GM18868 (cell line): Measurements from ENCODE around the gene NDUFAF2.

ENCODE experiments used
- ATAC-seq: cut with Tn5 transposase; IDR thresholded peaks from one replicate; pipeline ENCODE4 v1.9.1; 2021; ENCODE audit warnings: mild to moderate bottlenecking, moderate library complexity; ENCODE audit not compliant: unreplicated experiment

Gene NDUFAF2

DNA sequence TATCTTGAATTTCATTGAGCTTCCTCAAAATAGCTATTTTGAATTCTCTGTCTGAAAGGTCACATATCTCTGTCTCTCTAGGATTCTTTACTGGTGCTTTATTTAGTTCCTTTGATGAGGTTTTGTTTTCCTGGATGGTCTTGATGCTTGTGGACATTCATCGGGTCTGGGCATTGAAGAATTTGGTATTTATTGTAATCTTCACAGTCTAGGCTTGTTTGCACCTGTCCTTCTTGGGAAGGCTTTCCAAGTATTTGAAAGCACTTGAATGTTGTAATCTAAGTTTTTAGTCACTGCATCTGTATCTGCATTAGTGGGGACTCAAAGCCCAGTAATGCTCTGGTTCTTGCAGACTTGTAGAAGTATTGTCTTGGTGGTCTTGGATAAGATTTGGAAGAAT is 169.4 kb downstream of the NDUFAF2 start:
- no peak for ATAC-seq

DNA sequence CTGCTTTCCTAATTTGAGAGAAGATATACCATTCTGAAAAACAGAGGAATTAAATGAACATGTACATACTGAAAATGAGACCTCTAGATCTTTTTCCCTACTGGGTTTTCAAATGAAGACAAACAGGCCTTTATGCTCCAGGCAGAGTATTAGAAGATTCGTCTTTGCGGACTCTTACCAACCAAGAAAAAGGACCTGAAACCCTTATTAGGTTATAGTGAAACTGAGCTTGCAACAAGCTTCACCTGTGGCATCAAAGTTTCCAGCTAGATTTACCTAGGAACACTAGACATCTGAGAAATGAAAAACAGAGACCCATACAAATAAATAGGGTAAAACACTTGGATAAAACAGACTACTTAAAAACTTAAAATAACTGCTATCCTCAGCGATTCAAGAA is 171.0 kb downstream of the NDUFAF2 start:
- ATAC-seq, result peak; percentile 92

DNA sequence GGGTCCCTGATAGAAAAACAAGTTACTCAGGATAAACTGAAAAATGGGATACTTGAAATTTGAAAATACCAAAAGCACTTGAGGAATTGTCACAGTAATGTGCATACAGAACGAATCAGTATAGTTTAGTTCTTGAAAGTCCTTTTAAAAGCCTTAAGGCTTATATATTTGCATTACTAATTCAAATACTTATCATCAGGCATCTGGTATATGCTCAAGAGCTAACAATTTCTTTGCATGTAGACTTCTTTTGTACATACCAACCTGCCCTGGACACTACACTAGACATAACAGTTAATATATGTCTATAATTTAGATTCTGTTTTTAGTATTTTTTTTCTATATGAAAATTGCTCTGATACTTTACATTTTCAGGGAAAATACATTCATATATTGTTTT is 174.1 kb downstream of the NDUFAF2 start:
- ATAC-seq, result no peak

DNA sequence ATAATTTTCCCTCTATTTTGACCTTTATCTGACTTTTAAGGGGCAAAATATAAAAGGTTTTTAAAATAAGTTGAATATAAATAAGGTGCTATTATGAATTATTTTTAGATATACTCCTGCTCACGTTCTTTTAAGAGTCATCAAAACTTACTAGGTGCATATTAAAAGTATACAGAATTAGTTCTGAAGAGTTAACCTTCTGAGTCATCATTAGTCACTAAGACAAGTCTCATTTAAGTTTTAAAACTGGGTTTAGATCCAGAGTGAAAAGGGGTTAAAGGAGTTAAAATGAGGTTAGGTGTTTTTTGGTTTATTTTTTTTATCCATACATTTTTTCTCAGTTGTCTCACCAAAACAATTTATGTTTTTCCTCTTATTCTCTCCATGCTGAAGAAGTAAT is 175.5 kb downstream of the NDUFAF2 start:
- ATAC-seq, result no peak

DNA sequence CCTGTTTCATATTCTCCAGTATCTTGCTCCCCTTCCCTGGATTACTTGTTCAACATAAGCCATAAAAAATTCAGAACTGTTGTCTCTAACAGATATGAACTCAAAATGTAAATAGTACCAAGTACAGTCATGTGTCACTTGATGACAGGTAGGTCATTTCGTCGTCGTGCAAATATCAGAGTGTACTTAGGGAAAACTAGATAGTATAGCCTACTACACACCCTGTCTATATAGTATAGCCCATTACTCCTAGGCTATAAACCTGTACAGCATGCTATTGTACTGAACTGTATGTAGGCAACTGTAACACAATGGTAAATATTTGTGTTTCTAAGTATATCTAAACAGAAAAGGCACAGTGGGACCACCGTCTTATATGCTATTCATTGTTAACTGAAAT is 178.1 kb downstream of the NDUFAF2 start:
- no peak for ATAC-seq

DNA sequence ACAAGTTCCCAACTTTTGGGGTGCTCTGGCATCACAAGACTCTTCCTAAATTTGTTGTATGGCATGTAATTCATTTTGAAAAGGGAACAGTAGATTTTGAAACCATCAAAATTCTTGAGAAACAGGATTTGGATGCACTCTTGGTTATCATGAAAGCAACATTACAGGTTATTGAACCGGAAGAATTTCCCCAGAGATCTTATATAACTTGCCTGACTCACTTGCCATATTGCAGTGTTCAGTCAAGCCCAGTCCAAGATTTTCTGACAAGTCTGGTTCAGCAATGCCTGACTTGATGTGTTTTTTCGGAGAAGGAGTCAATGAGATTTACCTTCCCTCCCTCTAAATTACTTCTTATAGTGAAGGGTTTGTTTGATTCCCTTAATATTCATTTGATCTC is 185.3 kb downstream of the NDUFAF2 start:
- ATAC-seq, result no peak

DNA sequence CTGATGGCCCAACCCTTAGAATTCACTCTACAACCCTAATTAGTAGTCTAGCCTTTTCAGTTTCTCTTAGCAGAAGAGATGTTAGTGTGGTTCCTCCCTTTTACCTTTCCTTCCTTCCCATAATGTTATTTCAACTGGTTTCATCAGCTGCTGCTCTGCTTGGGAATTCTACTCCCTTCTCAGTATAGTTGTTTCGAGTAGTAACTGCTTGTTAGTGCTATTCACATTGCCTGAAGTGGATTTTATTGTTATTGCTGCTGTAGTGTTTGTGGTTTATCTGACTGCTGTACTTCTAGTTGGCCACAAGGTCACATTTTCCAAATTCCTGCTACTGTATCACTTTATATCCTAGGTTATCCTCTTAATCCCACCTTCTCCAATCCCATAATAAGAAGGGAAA is 187.6 kb downstream of the NDUFAF2 start:
- ATAC-seq, result no peak

DNA sequence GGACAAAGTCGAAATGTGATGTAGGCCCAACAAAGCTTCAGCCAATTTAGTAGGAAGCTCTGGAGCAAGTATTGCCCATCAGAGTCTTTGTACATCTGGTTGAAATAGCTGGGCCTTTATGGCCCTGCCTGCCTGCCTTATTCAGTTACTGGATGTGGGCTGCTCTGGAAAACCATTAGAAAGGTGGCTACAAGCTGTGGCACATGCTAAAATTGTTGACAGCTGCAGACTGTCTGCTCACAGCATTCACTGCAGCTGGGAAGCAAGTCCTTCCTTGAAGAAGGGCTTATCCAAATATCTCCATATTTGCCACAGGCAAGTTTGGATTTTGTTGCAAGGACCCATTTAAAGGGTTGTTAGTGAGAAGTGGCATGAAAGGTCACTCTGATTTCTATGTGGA is 192.8 kb downstream of the NDUFAF2 start:
- ATAC-seq, result no peak

DNA sequence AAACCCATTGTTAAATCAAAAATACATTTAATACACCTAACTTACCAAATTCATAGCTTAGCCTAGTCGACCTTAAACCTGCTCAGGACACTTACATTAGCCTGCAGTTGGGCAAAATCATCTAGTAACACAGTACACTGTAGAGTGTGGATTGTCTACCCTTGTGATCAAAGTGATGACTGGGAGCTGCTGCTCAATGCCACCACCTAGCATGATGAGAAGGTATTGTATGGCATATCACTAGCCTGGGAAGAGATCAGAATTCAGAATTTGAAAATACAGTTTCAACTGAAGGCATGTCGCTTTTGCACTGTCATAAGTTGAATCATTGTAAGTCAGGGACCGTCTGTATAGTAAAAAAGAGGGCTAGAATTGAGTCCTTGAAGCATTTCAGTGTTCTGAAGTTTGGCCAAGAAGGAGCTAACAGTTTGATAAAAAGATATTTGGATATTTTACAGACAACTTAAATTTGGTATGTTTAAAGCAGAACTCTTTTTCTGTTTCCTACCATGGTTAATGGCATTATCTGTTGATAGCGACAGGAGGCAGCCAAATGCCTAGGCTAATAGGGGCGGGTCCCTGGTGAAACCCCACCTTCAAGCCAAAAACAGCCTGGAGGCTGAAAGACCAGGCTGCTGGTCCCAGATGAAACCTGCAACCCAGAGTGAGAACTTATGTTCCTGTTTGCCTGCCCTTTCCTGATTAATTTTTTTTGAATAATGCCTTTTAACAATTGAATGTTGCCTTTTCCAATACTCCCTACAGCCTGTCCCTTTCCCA is 194.3 kb downstream of the NDUFAF2 start:
- ATAC-seq, result peak; percentile 61

DNA sequence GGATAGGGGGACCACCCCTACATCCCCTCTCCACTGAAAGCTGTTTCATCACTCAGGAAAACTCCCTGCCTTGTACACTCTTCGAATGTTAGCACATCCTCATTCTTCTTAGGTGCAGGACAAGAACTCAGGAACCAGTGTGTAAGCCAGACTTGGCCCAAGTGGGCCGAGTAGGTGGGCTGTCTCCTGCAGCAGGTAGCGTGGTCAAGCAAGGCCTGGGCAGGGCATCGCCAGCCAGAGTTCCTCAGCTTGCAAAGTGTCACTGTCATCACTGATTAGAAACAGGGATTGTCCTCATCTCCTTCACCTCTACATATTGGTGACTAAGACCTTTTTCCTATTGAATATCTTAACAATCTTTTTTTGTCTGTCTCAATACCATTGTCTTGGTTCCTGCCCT is 194.9 kb downstream of the NDUFAF2 start:
- no peak for ATAC-seq

DNA sequence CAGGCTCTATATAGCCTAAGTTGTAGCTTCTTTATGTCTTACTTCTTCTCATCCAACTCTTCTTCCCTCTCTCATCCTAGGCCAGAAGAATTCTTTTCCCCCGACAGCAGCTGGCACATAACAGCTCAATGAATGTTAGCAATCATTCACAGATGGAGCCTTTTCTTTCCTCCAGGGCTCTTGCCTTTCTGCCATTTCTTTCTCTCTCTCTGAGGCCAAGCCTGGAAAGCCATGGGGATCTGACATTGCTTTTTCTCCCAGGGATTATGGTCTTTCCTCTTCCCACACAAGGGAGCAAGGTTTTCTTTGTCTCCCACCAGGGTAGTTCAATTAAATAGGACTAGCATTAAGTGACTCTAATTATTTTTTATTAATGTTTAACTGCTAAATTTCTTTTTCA is 196.8 kb downstream of the NDUFAF2 start:
- ATAC-seq, result no peak

DNA sequence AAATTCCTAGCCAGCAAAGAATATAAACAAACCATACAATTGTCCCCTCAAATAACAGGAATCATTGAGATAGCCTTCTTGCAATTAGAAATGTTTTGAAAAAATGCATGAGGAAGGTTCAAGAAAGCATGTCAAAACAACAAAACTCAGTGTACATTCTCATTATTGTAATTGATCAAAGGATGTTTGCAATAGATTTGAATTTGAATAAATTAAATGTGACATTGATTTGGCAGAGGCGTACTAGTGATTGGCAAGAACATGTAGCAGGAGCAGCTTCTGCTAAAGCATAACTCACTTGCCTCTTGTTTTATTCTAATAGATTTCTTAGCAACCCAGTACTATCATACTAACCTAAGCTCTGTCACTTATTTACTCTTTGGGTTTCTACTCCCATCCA is 197.4 kb downstream of the NDUFAF2 start:
- no peak for ATAC-seq

DNA sequence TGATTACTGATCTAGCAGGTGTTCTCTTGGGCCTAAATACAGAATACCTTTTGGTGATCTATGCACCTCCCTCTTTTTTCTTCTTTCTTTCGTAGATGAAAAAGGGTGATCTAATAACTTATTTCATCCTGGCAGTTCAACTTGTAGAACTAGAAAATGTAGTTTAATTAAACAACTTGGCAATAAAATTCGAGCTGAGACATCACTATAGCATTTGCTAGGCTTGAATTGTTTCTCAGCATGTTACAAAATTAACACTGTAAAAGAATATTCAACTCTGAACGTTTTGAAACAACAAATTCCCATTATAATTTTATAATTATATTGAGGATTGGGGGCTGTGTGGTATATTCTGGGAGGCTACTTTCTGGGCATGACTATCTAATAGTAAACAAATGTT is 197.8 kb downstream of the NDUFAF2 start:
- ATAC-seq, result no peak

DNA sequence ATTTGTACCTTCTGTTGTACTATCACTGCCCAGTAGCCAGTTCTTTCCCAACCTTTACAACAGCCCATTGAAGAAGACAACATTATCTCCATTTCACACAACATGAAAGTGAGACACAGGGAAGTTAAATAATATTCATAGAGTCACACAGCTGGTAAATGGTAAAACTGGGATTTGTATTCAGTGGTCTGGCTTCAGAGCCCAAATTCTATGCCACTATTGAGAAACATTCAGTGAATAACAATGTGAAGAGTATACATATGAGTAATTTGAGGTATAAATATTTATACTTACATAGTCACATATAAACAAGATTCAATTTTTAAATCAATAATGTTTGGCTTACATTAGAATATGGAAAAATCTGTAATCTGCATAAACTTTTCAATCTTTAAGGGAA is 203.5 kb downstream of the NDUFAF2 start:
- ATAC-seq, result no peak

DNA sequence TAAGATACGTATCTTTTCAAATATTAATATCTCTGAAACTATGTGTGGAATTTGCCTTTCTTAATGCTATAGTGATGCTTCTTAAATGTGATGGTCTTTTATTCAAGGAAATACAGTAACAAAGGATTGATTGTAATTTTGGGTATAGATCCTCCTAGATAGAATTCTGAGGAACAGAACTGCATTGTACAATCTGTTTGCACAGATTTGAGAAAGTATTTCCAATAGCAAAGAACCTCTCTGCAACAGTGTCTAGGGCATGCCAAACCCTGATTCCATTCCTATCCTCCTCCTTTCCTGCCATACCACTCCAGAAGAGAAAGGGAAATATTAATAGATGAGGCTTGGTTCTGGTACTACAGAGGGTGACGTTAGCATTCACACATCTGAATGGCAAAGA is 206.9 kb downstream of the NDUFAF2 start:
- ATAC-seq, result no peak

DNA sequence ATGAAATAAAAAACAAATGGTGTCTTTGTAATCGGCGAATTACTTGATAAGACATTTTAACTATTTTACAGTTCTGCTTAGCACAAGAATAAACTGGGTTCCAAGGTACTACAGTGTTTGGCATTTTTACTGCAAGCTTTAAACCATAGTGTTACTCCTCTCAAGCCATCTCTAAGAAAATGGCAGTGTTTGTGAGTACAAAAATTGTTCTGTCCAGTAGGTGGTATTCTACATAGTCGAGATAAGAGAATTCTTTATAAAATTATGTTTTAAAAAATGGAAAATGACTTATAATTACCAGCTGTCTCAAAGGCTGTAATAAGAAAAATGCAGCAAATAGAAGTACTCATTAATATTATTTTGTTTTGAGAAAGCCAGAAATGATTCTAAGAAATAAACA is 214.1 kb downstream of the NDUFAF2 start:
- no peak for ATAC-seq

DNA sequence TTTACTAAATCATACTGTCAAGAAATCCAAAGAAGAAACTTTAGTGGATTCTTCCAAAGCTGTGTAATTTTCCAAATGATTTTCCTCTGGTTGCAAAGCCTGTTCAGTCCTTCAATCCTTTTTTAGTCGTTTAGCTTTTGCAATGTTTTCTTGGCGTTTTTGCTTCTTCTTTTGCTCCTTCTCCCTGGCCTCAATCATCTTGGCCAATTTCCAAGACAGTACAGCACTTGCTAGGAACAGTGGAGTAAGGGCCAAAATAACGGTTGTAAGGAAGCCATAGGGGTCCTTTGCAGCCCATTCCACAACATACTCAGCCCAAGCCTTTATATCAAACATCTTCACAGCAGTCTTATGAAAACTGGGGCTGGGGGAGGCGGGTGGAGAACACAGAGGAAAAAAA is 214.8 kb downstream of the NDUFAF2 start:
- no peak for ATAC-seq

DNA sequence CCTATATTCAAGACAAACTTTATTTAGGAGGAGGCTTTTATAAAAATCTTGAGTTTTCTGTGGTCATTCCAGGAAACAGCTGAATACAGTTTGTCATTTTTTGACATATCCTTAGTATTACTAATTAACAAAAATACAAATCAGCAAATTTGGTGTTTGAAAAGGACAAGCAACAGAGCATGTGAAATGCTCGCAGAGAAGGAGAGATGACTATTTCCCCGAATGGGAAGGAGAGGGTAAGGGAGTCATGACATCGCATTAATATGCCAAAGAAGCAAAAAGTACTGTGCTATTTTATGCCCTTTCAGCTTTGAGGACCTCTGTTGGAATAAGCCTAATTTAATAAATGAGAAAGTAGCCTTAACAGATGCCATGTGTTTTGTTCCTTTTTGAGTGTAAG is 215.5 kb downstream of the NDUFAF2 start:
- ATAC-seq, result no peak

DNA sequence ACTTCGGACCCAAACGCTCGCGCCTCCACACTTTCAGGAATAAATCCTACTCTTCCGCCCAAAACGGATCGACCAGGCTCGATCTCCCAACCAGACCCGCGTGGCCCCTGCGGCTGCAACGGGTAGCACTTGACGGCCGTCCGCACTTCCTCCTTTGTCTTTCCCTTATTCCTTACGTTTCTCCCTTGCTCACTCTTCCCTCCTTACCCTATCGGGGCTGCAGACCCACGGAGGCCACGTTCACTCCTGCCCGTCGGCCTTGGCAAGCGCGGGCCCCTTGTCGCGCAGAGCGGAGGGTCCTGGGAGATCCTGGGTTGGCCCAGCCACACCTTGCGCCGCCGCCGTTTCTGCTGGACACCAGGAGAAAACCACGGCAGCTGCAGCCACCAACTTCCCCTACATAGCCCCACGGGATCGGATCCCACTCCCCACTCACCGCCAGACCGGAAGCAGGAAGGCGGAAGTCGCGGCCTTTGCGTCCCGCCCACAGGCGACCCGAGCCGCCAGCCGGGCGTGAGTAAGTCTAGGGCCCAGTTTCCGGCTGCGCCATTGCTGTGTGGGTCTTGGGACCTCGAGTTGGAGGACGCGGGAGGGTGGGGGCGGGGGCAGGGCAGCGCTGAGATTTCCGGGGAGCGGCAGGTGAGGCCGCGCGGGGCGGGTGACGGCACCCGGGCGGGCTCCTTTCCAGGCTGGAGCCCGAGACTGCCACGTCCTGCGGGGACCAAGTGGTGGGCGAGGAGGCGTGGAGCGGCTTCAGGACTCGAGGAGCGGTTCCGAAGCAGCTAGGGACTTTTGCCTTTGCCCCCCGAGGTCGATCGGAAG is 217.2 kb downstream of the NDUFAF2 start, which contains the start of gene SMIM15:
TSS of gene SMIM15 (minus strand) at position 459 of the 822 bp plus-strand sequence. CDS start 2,297 bp downstream, outside the sequence.
- ATAC-seq, result peak; percentile 98

DNA sequence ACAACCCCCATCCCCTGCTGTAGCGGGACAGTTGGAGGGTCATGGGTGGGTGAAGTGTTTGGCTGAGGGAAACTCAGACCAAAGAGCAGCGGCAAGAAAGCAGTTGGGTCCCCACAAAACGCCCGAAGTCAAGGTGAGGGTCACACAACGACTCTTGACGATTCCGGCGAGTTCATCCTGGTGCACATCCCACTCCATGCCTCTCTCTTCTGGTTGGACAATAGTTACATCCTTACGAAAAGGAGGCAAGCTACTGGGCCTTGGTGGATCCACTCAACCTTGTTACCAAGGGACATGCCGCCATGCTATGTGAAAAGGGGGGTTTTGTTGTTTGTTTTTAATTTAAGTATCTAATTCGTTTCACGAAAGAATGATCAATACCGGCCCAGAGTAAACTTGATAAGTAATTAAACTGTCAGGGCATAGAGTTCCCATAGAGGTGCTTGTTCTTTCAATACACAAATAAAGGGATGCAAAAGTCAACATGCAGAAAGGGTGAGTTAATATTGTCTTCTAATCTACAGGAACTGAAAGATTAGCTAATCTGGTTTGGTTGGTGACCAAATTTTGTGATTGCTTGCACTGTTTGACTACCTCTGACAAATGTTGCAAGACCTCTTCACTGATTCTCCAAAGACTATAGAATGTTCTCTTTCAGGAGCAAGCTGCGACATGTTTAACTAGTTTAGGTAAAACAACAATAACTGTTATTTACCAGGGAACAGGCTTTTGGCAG is 218.0 kb downstream of the NDUFAF2 start:
- ATAC-seq, result no peak

DNA sequence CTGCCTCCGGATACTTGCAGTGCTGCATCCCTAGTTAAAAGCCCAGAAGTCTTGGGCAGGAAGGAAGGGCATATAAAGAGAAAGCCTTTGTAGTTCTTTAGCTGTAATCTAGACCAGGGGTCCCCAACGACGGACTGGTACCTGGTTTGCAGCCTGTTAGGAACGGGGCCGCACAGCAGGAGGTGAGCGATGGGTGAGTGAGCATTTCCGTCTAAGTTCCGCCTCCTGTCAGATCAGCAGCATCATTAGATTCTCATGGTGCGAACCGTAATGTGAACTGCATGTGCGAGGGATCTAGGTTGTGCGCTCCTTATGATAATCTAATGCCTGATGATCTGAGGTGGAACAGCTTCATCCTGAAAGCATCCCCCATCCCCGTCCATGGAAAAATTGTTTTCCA is 218.9 kb downstream of the NDUFAF2 start:
- ATAC-seq, result no peak

DNA sequence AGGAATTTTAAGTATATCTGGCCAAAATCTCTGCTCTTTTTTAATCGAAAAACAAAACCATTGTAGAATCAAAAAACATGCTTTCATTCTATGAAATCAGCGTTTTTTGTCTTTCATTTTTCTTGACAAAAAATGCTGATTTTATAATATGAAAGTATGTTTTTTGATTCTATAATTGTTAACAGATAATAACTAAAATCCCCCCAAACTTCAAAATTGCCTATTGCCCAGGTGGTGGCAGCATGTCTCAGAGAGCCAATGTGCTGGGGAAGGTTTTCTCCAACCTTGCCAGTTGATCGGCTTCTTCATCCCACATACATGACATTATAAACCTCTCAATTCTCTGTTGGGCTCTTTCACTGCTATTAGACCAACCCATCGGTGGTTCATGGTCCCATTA is 222.4 kb downstream of the NDUFAF2 start:
- ATAC-seq, result no peak
